HCT116 (cell line): ENCODE results near the gene DNAH7. TPM values are rescaled to one million over a fixed set of nuclear protein-coding genes. Genes with fewer than 3 reads are reported as not detected.

ENCODE experiments used
- ATAC-seq: fragments of 200-7000 bp; cut with Tn5 transposase; 2 replicates; pipeline ENCODE4 v1.9.1; 2020; ENCODE audit warnings: mild to moderate bottlenecking, moderate library complexity
- BruUV-seq: library from RNA; stranded (reverse); fragments of 400-500 nt; replicated peaks from 2 replicates; lab custom pipeline; 2021; lab: Mats Ljungman, UMichigan
- CTCF ChIA-PET: fragments of 300-600 bp; sonication (Branson Sonifier 250); formaldehyde crosslinking; loops from one replicate; lab custom pipeline; 2021; ENCODE audit warnings: antibody characterized with exemption; lab: Charles Lee
- POLR2A ChIA-PET: fragments of 300-600, 350-600 bp; sonication (Branson Sonifier 250); formaldehyde crosslinking; loops from one replicate; lab custom pipeline; 2021; ENCODE audit warnings: antibody characterized with exemption; lab: Charles Lee
- RAD21 ChIA-PET, 2 experiments: fragments of 300-600 bp; sonication (Branson Sonifier 250); formaldehyde crosslinking; loops; one replicate each; lab custom pipeline; 2023; ENCODE audit warnings: low total read pairs in 2 of 2; ENCODE audit not compliant: uncharacterized antibody in 2 of 2, unreplicated experiment in 2 of 2, low non-redundant PET in 1 of 2; lab: Charles Lee
- DNase-seq: peaks from one replicate; pipeline ENCODE4 v3.0.0-alpha.2; 2010; ENCODE audit warnings: low read depth, low spot score
- H2AFZ ChIP-seq: fragments of 200-600 bp; shearing (Covaris generic), sonication (generic); 2 replicates; pipeline ENCODE4 v1.6.1; 2017; ENCODE audit warnings: low read depth, mixed run types, mixed read lengths, antibody characterized with exemption, low read length; ENCODE audit not compliant: poor library complexity, severe bottlenecking
- H3K27ac ChIP-seq: 2 replicates; pipeline ENCODE4 v1.5.1; 2012; ENCODE audit warnings: low read depth, low read length
- H3K27me3 ChIP-seq: fragments of 200-600 bp; sonication (generic); 2 replicates; pipeline ENCODE4 v1.6.1; 2016; ENCODE audit warnings: mixed run types, low read length, mixed read lengths; ENCODE audit not compliant: insufficient read depth
- H3K36me3 ChIP-seq, 2 experiments: fragments of 200-500 bp in 1 of 2; fragments of 200-600 bp in 1 of 2; sonication (Bioruptor generic) in 1 of 2; sonication (generic) in 1 of 2; 2 replicates each; pipeline versions ENCODE4 v1.5.1 to v1.6.1; 2014 to 2016; ENCODE audit warnings: low read length in 2 of 2, inconsistent platforms in 1 of 2, mixed read lengths in 1 of 2, mixed run types in 1 of 2; ENCODE audit not compliant: insufficient read depth in 2 of 2, control insufficient read depth in 1 of 2
- H3K4me1 ChIP-seq, 2 experiments: fragments of 200-600 bp in 1 of 2; sonication (generic) in 1 of 2; 2 replicates each; pipeline versions ENCODE4 v1.5.1 to v1.6.1; 2012 to 2017; ENCODE audit warnings: low read length in 2 of 2, inconsistent platforms in 1 of 2, mild to moderate bottlenecking in 1 of 2, mixed read lengths in 1 of 2, mixed run types in 1 of 2, moderate library complexity in 1 of 2; ENCODE audit not compliant: insufficient read depth in 2 of 2, control insufficient read depth in 1 of 2
- H3K4me2 ChIP-seq: fragments of 200-600 bp; sonication (generic); 2 replicates; pipeline ENCODE4 v1.6.1; 2017; ENCODE audit warnings: mixed run types, low read length, mixed read lengths
- H3K4me3 ChIP-seq, 2 experiments: fragments of 200-600 bp in 1 of 2; sonication (generic) in 1 of 2; replicated peaks in 1 of 2; 2 replicates each; pipeline ENCODE4 v1.5.1; 2011 to 2016; ENCODE audit warnings: low read length in 2 of 2, control low read depth in 1 of 2, low read depth in 1 of 2, mild to moderate bottlenecking in 1 of 2, mixed read lengths in 1 of 2, mixed run types in 1 of 2
- H3K79me2 ChIP-seq: fragments of 200-600 bp; sonication (generic); 2 replicates; pipeline ENCODE4 v1.6.1; 2017; ENCODE audit warnings: mild to moderate bottlenecking, mixed run types, low read length, moderate library complexity, mixed read lengths; ENCODE audit not compliant: insufficient read depth
- H3K9ac ChIP-seq: fragments of 200-600 bp; sonication (generic); 2 replicates; pipeline ENCODE4 v1.6.1; 2016; ENCODE audit warnings: low read length, mixed read lengths
- H3K9me2 ChIP-seq: fragments of 200-600 bp; sonication (generic), shearing (Covaris generic); 2 replicates; pipeline ENCODE4 v1.6.1; 2017; ENCODE audit warnings: mixed run types, mild to moderate bottlenecking, moderate library complexity; ENCODE audit not compliant: insufficient read depth
- H3K9me3 ChIP-seq, 2 experiments: fragments of 200-500 bp in 1 of 2; fragments of 200-600 bp in 1 of 2; sonication (Bioruptor generic) in 1 of 2; sonication (generic) in 1 of 2; 2 replicates each; pipeline ENCODE4 v1.6.1; 2014 to 2017; ENCODE audit warnings: low read length in 2 of 2, mixed read lengths in 2 of 2, inconsistent platforms in 1 of 2, low read depth in 1 of 2, mild to moderate bottlenecking in 1 of 2, mixed run types in 1 of 2, moderate library complexity in 1 of 2; ENCODE audit not compliant: control insufficient read depth in 1 of 2, insufficient read depth in 1 of 2
- H4K20me1 ChIP-seq: fragments of 200-600 bp; sonication (generic), shearing (Covaris generic); 2 replicates; pipeline ENCODE4 v1.6.1; 2017; ENCODE audit warnings: mixed run types, mild to moderate bottlenecking, moderate library complexity; ENCODE audit not compliant: insufficient read depth
- CBX3 ChIP-seq: IDR thresholded peaks from 2 replicates; pipeline ENCODE4 v1.6.1; 2012; ENCODE audit warnings: low read depth
- CEBPB ChIP-seq: IDR thresholded peaks from 2 replicates; pipeline ENCODE4 v1.6.1; 2012; ENCODE audit warnings: low read depth
- ELF1 ChIP-seq: IDR thresholded peaks from 2 replicates; pipeline ENCODE4 v1.6.1; 2012; ENCODE audit warnings: low read depth, borderline replicate concordance
- EZH2 ChIP-seq: fragments of 200-600 bp; sonication (generic); IDR thresholded peaks from 2 replicates; pipeline ENCODE4 v1.6.1; 2017; ENCODE audit warnings: antibody characterized with exemption, mixed run types
- EZH2phosphoT487 ChIP-seq: fragments of 200-600 bp; IDR thresholded peaks from 2 replicates; pipeline ENCODE4 v1.6.1; 2018; ENCODE audit warnings: antibody characterized with exemption, borderline replicate concordance
- FOSL1 ChIP-seq: IDR thresholded peaks from 2 replicates; pipeline ENCODE4 v1.6.1; 2012; ENCODE audit warnings: low read depth
- JUND ChIP-seq: IDR thresholded peaks from 2 replicates; pipeline ENCODE4 v1.6.1; 2012
- POLR2AphosphoS5 ChIP-seq: IDR thresholded peaks from 2 replicates; pipeline ENCODE4 v1.6.1; 2011; ENCODE audit warnings: mild to moderate bottlenecking, low read depth, low read length, moderate library complexity
- RAD21 ChIP-seq: IDR thresholded peaks from 2 replicates; pipeline ENCODE4 v1.6.1; 2012; ENCODE audit warnings: low read depth, mild to moderate bottlenecking
- SIN3A ChIP-seq: IDR thresholded peaks from 2 replicates; pipeline ENCODE4 v1.6.1; 2012; ENCODE audit warnings: low read depth
- SP1 ChIP-seq: IDR thresholded peaks from 2 replicates; pipeline ENCODE4 v1.6.1; 2012; ENCODE audit warnings: low read depth
- TCF7L2 ChIP-seq: IDR thresholded peaks from 2 replicates; pipeline ENCODE4 v1.7.0; 2011; ENCODE audit warnings: borderline replicate concordance, inconsistent platforms; ENCODE audit not compliant: insufficient read depth, insufficient read length; ENCODE audit errors: extremely low read depth
- YY1 ChIP-seq: IDR thresholded peaks from 2 replicates; pipeline ENCODE4 v1.6.1; 2011; ENCODE audit warnings: low read length, low read depth, moderate library complexity, mild to moderate bottlenecking; ENCODE audit not compliant: insufficient replicate concordance; ENCODE audit errors: extremely low read depth
- ZFX ChIP-seq: fragments of 450-650 bp; IDR thresholded peaks from 2 replicates; pipeline ENCODE4 v1.6.1; 2017
- ZNF274 ChIP-seq: fragments of 200-500 bp; sonication (Bioruptor generic); IDR thresholded peaks from 2 replicates; pipeline ENCODE4 v1.6.1; 2014; ENCODE audit warnings: mild to moderate bottlenecking, low read depth, low read length, inconsistent platforms
- intact Hi-C: fragments of 100-400 bp; cut with micrococcal nuclease; formaldehyde crosslinking; loops from 2 replicates; pipeline ENCODE4 v1.10.0; 2022
- total RNA-seq: library from RNA; stranded (reverse); gene quantifications from one replicate; pipeline ENCODE4 v1.2.1, GENCODE V29; 2021; ENCODE audit not compliant: unreplicated experiment
- TF ChIP-seq, protein P1 (sequence below): IDR thresholded peaks from 2 replicates; pipeline ENCODE4 v1.6.1; 2012
- TF ChIP-seq, protein P2 (sequence below), 3 experiments: fragments of 200-600 bp in 1 of 3; sonication (generic) in 1 of 3; IDR thresholded peaks in 2 of 3; conservative IDR thresholded peaks in 1 of 3; 2 replicates each; pipeline ENCODE4 v1.5.1; 2012 to 2017; ENCODE audit warnings: low read depth in 2 of 3, low read length in 2 of 3, antibody characterized with exemption in 1 of 3, borderline replicate concordance in 1 of 3, control low read depth in 1 of 3, mild to moderate bottlenecking in 1 of 3, mixed read lengths in 1 of 3, mixed run types in 1 of 3, moderate library complexity in 1 of 3; ENCODE audit not compliant: insufficient read depth in 1 of 3
- TF ChIP-seq, protein P3 (sequence below): IDR thresholded peaks from 2 replicates; pipeline ENCODE4 v1.6.1; 2012; ENCODE audit warnings: low read depth
- TF ChIP-seq, protein P4 (sequence below): IDR thresholded peaks from 2 replicates; pipeline ENCODE4 v1.6.1; 2012
- TF ChIP-seq, protein P5 (sequence below): IDR thresholded peaks from 2 replicates; pipeline ENCODE4 v1.6.1; 2011; ENCODE audit warnings: mild to moderate bottlenecking, low read length, moderate library complexity; ENCODE audit not compliant: insufficient replicate concordance; ENCODE audit errors: extremely low read depth

The DNAH7 gene
- total RNA-seq, 1 experiment from 2014 or later = not detected

DNA sequence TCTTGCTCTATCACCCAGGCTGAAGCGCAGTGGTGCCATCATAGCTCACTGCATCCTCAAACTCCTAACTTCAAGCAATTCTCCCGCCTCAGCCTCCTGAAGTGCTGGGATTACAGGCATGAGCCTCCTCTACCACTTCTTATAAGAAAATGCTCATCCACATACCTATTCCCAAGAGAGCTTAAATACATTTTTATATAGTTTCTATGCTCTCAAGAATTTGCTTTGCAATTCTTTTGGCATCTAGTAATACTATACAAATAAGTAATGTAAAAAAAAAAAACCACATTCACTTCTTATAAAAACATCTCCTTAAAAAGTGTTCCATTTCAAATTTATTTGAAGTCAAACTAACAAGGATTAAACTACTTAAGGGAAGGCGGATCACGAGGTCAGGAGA is 197.3 kb downstream of the DNAH7 start:
- no TSS peak for BruUV-seq
- no peak for ATAC-seq
- no peaks in the 10 kb centered on the region for H3K36me3 ChIP-seq

More for the DNA sequence above, 197.3 kb downstream of the DNAH7 start:
- no peaks in the 10 kb centered on the region for H4K20me1 ChIP-seq
- intact Hi-C loops = no loop called here
- H2AFZ ChIP-seq = no peak overlapping the region
- H3K4me1 ChIP-seq = no peaks in the 10 kb centered on the region
- H3K27me3 ChIP-seq = no peaks in the 10 kb centered on the region
- no peaks in the 10 kb centered on the region for H3K9me2 ChIP-seq
- DNase-seq = no peak
- RAD21 ChIA-PET = no interaction called here
- no peak overlapping the region for H3K9ac ChIP-seq
- POLR2A ChIA-PET = no interaction called here
- H3K4me2 ChIP-seq = no peak overlapping the region
- H3K9me3 ChIP-seq = no peaks in the 10 kb centered on the region
- no peak overlapping the region for H3K27ac ChIP-seq
- CTCF ChIA-PET = no interaction called here
- H3K79me2 ChIP-seq = no peaks in the 10 kb centered on the region
- H3K4me3 ChIP-seq = no peak overlapping the region
- no peak for TF ChIP-seq FOSL1
- no peak for TF ChIP-seq ZFX
- no peak for TF ChIP-seq ELF1
- TF ChIP-seq CBX3 = no peak
- TF ChIP-seq EZH2 = no peak
- no peak for TF ChIP-seq EZH2phosphoT487
- no peak for TF ChIP-seq RAD21
- TF ChIP-seq JUND = no peak
- no peak for TF ChIP-seq CEBPB
- TF ChIP-seq, protein P1, sequence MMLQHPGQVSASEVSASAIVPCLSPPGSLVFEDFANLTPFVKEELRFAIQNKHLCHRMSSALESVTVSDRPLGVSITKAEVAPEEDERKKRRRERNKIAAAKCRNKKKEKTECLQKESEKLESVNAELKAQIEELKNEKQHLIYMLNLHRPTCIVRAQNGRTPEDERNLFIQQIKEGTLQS = no peak
- TF ChIP-seq SP1 = no peak
- no peak for TF ChIP-seq YY1
- TF ChIP-seq, protein P2, sequence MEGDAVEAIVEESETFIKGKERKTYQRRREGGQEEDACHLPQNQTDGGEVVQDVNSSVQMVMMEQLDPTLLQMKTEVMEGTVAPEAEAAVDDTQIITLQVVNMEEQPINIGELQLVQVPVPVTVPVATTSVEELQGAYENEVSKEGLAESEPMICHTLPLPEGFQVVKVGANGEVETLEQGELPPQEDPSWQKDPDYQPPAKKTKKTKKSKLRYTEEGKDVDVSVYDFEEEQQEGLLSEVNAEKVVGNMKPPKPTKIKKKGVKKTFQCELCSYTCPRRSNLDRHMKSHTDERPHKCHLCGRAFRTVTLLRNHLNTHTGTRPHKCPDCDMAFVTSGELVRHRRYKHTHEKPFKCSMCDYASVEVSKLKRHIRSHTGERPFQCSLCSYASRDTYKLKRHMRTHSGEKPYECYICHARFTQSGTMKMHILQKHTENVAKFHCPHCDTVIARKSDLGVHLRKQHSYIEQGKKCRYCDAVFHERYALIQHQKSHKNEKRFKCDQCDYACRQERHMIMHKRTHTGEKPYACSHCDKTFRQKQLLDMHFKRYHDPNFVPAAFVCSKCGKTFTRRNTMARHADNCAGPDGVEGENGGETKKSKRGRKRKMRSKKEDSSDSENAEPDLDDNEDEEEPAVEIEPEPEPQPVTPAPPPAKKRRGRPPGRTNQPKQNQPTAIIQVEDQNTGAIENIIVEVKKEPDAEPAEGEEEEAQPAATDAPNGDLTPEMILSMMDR (IDR thresholded peaks at IDR 0.05 in 2 of 3, conservative IDR thresholded peaks at IDR 0.05 in 1 of 3; ENCODE audit: borderline replicate concordance in 1 of 3, insufficient read depth in 1 of 3, low read depth in 2 of 3, low read length in 2 of 3) = no peak
- no peak for TF ChIP-seq TCF7L2
- TF ChIP-seq POLR2AphosphoS5 = no peak
- no peak for TF ChIP-seq SIN3A
- TF ChIP-seq, protein P3, sequence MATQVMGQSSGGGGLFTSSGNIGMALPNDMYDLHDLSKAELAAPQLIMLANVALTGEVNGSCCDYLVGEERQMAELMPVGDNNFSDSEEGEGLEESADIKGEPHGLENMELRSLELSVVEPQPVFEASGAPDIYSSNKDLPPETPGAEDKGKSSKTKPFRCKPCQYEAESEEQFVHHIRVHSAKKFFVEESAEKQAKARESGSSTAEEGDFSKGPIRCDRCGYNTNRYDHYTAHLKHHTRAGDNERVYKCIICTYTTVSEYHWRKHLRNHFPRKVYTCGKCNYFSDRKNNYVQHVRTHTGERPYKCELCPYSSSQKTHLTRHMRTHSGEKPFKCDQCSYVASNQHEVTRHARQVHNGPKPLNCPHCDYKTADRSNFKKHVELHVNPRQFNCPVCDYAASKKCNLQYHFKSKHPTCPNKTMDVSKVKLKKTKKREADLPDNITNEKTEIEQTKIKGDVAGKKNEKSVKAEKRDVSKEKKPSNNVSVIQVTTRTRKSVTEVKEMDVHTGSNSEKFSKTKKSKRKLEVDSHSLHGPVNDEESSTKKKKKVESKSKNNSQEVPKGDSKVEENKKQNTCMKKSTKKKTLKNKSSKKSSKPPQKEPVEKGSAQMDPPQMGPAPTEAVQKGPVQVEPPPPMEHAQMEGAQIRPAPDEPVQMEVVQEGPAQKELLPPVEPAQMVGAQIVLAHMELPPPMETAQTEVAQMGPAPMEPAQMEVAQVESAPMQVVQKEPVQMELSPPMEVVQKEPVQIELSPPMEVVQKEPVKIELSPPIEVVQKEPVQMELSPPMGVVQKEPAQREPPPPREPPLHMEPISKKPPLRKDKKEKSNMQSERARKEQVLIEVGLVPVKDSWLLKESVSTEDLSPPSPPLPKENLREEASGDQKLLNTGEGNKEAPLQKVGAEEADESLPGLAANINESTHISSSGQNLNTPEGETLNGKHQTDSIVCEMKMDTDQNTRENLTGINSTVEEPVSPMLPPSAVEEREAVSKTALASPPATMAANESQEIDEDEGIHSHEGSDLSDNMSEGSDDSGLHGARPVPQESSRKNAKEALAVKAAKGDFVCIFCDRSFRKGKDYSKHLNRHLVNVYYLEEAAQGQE = no peak
- TF ChIP-seq, protein P4, sequence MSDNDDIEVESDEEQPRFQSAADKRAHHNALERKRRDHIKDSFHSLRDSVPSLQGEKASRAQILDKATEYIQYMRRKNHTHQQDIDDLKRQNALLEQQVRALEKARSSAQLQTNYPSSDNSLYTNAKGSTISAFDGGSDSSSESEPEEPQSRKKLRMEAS = no peak
- TF ChIP-seq, protein P5, sequence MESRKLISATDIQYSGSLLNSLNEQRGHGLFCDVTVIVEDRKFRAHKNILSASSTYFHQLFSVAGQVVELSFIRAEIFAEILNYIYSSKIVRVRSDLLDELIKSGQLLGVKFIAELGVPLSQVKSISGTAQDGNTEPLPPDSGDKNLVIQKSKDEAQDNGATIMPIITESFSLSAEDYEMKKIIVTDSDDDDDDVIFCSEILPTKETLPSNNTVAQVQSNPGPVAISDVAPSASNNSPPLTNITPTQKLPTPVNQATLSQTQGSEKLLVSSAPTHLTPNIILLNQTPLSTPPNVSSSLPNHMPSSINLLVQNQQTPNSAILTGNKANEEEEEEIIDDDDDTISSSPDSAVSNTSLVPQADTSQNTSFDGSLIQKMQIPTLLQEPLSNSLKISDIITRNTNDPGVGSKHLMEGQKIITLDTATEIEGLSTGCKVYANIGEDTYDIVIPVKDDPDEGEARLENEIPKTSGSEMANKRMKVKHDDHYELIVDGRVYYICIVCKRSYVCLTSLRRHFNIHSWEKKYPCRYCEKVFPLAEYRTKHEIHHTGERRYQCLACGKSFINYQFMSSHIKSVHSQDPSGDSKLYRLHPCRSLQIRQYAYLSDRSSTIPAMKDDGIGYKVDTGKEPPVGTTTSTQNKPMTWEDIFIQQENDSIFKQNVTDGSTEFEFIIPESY = no peak
- no peak for TF ChIP-seq ZNF274
